ENCODE data around the gene MAP3K7. TPM values are rescaled to one million over a fixed set of nuclear protein-coding genes. Genes with fewer than 3 reads are reported as not detected.

MAP3K7 gene
- 19.8 and 22.3 TPM in 2 replicates for total RNA-seq

GRCh38 chr6:90586836-90587638 lies at the start of gene MAP3K7:
Gene MAP3K7, minus strand, starts transcription at chr6:90587072. Its CDS starts 189 bp downstream, at chr6:90586883.

